ENCODE data around the gene NME9.

NME9 gene

DNA sequence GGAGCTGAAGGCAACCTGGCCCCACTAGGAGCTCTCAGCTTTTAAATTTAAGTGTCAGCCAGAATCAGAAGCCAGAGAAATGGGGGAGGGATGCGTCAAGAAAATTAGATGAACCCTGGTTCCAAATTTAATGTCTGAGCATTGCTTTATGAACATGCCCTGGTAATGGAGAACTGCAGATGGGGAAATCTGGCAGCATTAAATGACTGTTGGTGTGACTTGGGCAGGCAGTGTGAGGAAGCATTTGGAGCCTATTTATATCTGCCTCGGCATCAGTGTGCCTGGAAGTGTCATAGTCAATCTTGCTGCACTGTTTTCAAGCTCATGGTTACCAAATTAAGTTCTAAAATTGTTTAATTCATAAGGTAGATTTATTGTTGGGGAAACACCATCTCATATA, 29.0 kb downstream of the NME9 start:
- no peak for DNase-seq (ENCODE audit: low read depth, low spot score)
- H3K4me3 ChIP-seq (ENCODE audit: low read length), result no peak overlapping the region

DNA sequence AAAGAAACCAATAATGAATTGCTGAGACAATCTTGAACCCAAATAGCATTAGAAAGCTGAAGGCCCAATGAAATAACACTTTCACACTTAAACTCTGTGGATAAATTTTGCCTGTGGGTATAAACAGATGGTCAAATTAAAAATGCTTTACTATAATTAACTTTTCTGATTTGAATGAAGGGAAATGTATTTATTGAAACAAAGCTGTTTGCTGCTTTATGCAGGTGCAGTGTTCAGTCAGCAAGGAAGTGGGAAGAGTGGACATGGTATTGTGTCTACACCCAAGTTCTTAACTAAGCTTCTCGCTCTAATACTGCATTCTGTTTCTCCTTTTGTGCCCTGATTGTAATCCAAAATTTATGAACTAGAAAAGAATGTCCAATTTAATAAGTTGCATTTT, 31.8 kb downstream of the NME9 start:
- DNase-seq (ENCODE audit: low read depth, low spot score), result no peak
- no peak overlapping the region for H3K4me3 ChIP-seq (ENCODE audit: low read length)

DNA sequence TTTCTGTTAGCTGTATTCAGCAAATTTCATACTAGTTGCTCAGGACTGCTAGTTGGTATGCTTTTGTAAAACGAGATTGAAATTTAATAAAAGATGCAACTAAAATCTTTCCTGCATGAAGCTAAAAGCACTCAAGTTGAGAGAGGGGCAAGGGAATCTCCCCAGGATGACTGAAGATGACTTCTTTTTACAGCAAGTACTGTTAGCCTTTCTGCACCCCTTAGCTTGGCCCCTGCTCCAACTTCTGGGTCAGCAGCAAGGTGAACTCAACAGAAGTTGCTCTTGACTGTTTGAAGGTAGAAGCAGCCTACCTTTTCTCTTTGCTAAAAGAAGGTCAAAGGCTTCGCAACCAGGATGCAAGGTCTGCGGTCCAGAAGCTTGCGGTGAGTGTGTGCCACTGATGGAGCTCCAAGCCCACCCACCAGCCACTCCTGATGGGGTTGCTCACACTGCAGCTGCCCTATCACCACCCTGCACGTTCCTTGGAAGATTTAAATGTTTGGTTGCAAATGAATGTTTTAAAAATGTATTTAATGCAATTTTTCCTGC, 32.5 kb downstream of the NME9 start:
- H3K4me3 ChIP-seq (ENCODE audit: low read length), result no peak overlapping the region
- DNase-seq (ENCODE audit: low read depth, low spot score), result no peak

DNA sequence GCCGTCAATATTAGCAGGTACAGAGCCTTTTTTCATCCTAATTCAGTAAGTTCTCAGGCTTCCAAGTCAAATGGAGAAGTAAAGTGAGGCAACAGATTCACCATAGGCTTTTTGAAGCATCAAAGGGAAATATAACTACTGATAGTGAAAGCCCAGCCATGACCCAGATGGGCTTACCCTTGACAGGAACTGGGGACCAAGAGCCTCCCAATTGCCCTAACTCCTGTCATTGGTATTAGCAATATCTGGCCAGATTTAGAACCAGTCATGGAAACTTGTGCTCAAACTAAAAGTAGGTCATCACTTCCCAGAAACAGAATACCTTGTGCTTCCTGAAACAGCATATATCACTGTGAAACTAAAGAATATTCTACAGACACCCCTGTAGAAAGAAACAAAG, 33.0 kb downstream of the NME9 start:
- H3K4me3 ChIP-seq (ENCODE audit: low read length), result no peak overlapping the region
- no peak for DNase-seq (ENCODE audit: low read depth, low spot score)

DNA sequence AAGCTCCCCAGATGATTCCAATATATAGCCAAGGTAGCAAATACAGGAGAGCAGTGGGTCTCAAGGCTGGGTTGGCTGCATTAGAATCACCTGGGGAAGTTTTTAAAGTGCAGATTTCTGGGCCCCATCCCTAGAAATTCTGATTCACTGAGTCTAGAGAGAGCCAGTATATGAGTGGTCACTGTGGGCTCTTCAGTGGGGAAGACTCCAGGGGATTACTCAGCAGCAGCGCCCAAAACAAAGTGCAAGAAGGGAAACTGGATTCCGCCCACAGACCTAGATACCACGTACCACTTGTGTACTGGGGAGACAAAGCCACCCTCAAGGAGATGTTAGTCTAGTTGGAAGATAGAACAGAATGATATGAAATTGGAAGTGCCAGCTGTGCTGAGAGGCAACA, 40.0 kb downstream of the NME9 start:
- no peak for DNase-seq (ENCODE audit: low read depth, low spot score)
- H3K4me3 ChIP-seq (ENCODE audit: low read length), result no peak overlapping the region

- no peak for DNase-seq (ENCODE audit: low read depth, low spot score)
- H3K4me3 ChIP-seq (ENCODE audit: low read length), result no peak overlapping the region
Measured at GRCh38 chr3:138289260-138289659, 40.4 kb downstream of the NME9 start.

DNA sequence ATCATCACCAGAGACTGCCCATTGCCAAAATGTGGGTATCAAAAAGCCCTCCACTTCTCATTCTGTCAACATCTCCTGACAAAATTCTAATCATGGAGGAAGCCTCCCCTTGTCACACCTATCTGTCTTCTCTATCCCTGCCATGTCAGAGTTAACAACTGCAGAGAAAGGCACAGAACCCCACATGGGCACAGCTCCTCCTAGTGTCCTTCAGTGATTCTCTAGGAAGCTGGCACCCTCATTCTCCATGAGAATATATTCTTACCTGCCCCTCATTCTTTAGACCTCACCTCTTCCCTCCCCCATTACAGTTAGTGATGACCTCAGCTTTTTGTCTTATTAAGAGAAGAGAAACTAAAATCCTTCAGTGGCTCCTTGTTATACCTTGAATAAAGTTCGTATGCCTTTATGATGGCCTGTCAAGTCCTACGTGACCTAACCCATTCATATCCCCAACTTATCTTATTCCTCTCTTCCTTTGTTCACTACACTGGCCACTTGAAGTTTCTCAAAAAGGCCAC, 44.6 kb downstream of the NME9 start:
- no peak for DNase-seq (ENCODE audit: low read depth, low spot score)
- no peak overlapping the region for H3K4me3 ChIP-seq (ENCODE audit: low read length)

DNA sequence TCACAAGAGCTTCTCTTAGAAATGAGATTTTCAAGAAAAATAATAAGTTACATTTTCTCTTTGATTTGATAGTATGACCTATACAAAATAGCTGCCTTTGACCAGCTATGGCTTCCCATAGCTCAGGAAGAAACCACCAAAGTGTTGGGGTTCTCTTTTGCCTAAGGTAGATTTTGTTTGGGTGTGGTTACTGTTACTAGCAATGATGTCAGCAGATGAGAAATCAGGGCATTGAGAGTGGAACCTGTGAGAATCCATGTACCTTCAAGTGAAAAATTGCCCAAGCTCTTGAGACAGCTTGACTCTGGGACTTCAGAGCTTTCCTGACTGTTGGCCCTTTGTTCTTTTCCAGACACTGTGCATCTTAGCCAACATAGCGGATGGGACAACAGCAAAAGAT, 45.6 kb downstream of the NME9 start:
- no peak overlapping the region for H3K4me3 ChIP-seq (ENCODE audit: low read length)
- DNase-seq (ENCODE audit: low read depth, low spot score), result no peak

GRCh38 chr3:138282836-138283235, 46.8 kb downstream of the NME9 start:
- no peak for DNase-seq (ENCODE audit: low read depth, low spot score)
- H3K4me3 ChIP-seq (ENCODE audit: low read length), result no peak overlapping the region

DNA sequence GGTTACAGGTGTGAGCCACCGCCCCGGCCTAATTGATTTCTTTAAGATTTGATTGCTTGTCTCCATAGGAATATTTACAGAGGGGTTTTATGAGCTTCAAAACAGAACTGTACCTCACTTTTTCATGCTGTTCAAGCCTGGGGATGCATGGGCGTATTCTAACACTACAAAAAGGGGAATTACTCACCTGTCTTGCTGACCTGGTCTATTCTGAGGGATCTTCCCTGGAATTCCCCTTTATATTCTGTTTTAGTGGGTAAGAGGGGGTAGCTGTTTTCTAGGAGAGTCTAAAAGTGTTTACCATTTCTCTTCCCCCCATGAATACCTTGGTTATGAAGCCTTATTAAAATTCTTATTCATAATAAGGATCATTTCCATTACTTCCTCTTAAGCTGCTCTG, 48.1 kb downstream of the NME9 start:
- H3K4me3 ChIP-seq (ENCODE audit: low read length), result no peak overlapping the region
- no peak for DNase-seq (ENCODE audit: low read depth, low spot score)

DNA sequence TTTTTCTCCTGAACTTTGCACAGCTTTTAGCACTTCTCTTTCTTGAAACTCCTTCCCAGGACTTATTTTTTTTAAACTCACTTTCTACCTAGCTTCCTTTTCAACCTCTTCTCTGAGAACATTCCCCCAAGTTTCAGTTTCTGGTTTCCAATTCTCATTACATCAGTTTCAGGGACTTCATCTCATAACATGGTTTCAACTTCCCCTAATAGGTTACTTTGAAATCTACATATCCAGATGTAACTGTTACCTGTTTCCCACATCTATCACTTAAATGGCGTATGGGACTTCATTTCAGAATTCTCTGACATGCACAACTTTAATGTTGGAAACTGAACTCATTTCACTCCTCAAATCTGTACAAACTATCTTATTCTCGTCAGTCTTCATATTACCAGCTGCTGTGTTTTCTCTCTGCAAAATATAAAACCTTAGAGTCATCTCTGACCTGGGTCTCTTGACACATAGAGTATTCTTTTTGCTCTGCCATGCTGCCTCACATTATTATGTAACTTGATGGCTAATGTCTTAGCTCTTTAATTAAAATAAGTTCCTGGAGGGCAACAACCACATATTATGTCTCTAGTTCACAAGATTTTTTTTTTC, 58.4 kb downstream of the NME9 start:
- DNase-seq (ENCODE audit: low read depth, low spot score), result no peak

DNA sequence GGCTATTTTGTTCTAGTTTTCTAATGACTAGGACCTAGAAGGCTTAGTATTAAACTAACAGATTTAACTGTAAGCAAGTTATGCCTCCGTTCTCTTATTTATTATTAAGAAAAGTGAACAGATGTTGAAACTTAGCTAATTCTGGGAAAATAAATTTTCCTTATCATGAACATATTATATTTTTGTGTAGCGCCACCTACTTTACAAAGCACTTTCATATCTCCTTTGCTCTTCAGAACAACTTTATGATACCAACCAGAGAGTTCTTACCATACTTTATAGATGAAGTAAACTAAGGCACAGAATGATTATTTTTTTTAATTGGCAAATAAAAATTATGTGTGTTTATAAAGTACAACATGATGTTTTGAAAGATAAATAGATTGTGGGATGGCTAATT, 59.4 kb downstream of the NME9 start:
- DNase-seq (ENCODE audit: low read depth, low spot score), result no peak
- no peak overlapping the region for H3K4me3 ChIP-seq (ENCODE audit: low read length)

More for the DNA sequence above, 58.4 kb downstream of the NME9 start:
- no peak overlapping the region for H3K4me3 ChIP-seq (ENCODE audit: low read length)

DNA sequence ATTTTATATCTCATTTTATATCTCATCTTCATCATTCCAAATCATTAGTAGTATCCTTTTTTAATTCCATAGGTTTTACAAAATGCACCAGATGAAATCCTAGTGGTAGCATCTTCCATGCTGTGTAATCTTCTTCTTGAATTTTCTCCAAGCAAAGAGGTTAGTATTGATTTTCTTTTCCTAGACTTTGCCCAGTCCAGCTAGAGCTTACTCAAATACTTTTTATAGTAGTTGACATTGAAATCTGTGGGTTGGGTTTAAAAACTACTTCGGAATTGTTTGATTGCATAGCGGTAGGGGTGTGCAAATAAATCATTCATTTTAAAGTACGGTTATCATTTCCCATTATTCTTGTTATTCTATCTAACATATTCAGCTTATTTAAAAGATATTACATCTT, 62.6 kb downstream of the NME9 start:
- no peak for DNase-seq (ENCODE audit: low read depth, low spot score)
- no peak overlapping the region for H3K4me3 ChIP-seq (ENCODE audit: low read length)

DNA sequence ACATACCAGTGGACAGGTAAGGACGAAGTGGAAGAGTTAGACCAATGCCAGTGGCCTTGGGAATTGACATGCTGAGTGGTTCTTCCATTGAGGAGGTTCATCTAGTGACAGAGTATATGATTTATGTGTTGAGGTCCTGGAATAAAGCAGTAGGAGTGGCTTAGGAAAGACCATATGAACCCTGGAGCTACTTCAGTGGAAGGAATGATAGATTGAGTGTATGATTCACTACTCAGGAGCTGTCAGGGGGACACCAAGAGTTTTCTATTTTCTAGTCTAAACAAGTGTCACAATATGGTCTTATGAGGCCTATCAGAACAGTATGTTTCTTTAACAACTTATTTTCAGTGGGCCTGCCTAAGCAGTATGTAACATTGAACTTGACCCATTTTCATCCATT, 63.9 kb downstream of the NME9 start:
- DNase-seq (ENCODE audit: low read depth, low spot score), result no peak
- no peak overlapping the region for H3K4me3 ChIP-seq (ENCODE audit: low read length)

DNA sequence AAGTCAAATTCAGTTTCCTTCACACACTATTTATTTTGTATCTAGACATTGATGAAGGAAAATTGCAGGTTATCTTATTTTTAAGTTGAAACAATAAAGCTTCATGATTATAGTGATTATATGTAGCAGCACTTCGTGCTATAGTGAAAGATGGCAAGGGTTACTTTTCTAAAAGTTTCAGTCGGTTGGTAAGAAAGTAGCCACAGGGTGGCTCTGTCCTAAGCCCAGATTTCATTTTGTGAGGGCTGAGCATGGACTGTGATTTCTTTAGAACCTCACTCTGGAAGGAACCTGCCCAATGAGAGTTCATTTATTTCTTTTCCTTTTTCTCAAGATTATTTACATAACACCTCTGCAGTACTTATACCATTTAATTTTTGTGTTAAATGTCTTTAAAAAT, 66.5 kb downstream of the NME9 start:
- no peak for DNase-seq (ENCODE audit: low read depth, low spot score)

GRCh38 chr3:138260611-138261010, 69.0 kb downstream of the NME9 start:
- H3K4me3 ChIP-seq (ENCODE audit: low read length), result no peak overlapping the region
- DNase-seq (ENCODE audit: low read depth, low spot score), result no peak

More for the DNA sequence above, 66.5 kb downstream of the NME9 start:
- no peak overlapping the region for H3K4me3 ChIP-seq (ENCODE audit: low read length)

DNA sequence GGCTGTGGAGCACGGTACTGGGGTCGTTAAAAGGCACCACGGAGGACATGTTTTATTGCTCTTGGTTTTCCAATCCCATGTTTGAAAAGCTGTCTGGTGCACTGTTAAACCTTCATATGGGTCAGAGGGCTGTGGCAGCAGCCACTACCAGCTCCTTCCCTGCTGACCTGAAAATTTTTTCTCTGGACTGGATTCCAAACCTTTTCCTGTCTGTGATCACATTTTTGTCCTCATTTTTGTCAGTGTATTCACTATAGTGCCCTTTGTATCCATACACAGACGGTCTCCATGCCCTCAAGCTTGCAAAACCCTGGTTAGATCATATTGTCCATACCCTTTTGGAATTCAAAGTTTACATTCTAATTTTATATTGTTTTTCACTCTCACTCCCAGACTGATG, 70.5 kb downstream of the NME9 start:
- DNase-seq (ENCODE audit: low read depth, low spot score), result no peak

DNA sequence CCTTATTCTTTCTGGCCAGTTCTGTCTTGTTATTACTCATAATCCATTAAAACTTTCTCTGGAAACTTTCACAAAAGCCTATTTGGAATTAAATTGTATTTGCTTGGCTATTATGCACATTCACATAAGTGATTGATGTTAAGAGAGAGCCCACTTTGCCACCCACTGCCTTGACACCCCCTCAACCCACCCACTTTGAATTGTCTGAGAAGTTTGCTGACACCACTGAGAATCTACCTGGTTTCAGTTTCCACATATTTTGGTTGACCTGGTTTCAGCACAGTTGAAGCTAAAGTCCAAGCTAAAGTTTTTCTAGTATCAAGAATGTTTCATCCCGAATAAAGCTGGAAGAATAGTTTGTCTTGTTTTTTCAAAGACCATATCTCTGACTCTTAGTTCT, 71.7 kb downstream of the NME9 start:
- no peak overlapping the region for H3K4me3 ChIP-seq (ENCODE audit: low read length)
- DNase-seq (ENCODE audit: low read depth, low spot score), result no peak

More for the DNA sequence above, 70.5 kb downstream of the NME9 start:
- H3K4me3 ChIP-seq (ENCODE audit: low read length), result no peak overlapping the region

- no peak for DNase-seq (ENCODE audit: low read depth, low spot score)
- H3K4me3 ChIP-seq (ENCODE audit: low read length), result no peak overlapping the region
Measured at GRCh38 chr3:138256022-138256421, 73.6 kb downstream of the NME9 start.

- DNase-seq (ENCODE audit: low read depth, low spot score), result no peak
- H3K4me3 ChIP-seq (ENCODE audit: low read length), result no peak overlapping the region
Measured at GRCh38 chr3:138254216-138254615, 75.4 kb downstream of the NME9 start.

GRCh38 chr3:138253609-138254008, 76.0 kb downstream of the NME9 start:
- no peak for DNase-seq (ENCODE audit: low read depth, low spot score)
- no peak overlapping the region for H3K4me3 ChIP-seq (ENCODE audit: low read length)

All from Jurkat, Clone E6-1 (cell line).